ENCODE results near the gene CXCL12.

GRCh38 chr10:44402465-44403195, 17.7 kb upstream of the CXCL12 start:
- TF ChIP-seq CTCF (IDR thresholded peaks at IDR 0.05), result no peak
- TF ChIP-seq TCF7L2 (IDR thresholded peaks at IDR 0.05; ENCODE audit: low read depth, low read length), result no peak
- TF ChIP-seq POLR2AphosphoS5 (IDR thresholded peaks at IDR 0.05; ENCODE audit: low read depth, low read length), result no peak
- TF ChIP-seq REST (IDR thresholded peaks at IDR 0.05; ENCODE audit: insufficient read depth in 1 of 2, low read depth in 2 of 2, low read length in 1 of 2), result no peak
